Measurements from ENCODE around the gene ALKBH8.
"Not testable (repeated sequence)": the region's sequence is repeated elsewhere in the genome, so short reads cannot be mapped to it uniquely, and the experiment has no call there.

ALKBH8 gene

DNA sequence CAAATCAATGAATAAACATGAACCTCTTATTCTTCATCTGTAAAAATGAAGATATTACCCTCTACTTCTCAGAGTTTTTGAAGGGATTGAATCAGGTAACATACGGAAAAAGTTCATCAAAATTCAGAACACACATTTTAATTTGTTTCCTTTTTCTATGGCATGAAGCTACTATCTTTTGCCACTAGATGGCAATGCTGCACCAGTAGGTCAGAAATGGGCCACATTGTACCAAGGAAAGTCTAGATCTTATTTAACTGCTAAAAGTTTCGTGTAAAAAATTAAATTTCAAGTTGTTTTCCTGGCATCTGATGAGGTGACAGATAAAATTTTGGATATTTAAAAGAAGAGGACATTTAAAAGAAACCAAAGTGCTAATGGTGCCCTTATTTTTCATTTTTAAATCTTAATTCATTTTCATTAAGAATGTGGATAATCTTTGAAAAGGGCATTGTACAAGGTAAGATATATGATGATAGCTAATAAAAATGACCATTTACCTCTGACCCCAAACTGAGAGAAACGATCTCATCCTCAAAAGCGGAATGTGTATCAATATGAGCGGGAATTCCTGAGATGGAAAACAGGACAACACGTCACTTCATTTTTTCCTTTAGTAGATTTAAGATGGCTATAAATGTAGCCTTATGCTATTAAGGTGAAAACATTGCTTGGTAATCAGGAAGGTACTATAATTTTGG is 16.1 kb downstream of the ALKBH8 start:
- POLR2A ChIA-PET: interaction anchor here (0.5 kb wide), 1 partner anchor 763 kb away, joined by 5 read pairs; no protein-coding TSS in a partner anchor
- H3K27ac ChIP-seq (ENCODE audit: insufficient read depth in 1 of 2, low read depth in 1 of 2, low read length in 2 of 2, poor library complexity in 1 of 2, severe bottlenecking in 2 of 2): no peak overlapping the region
- H3K4me1 ChIP-seq (ENCODE audit: control extremely low read depth in 1 of 4, control insufficient read depth in 4 of 4, insufficient read depth in 4 of 4, low read length in 3 of 4): peaks cover 0 to 3% (median 1%) of the 10 kb centered on the region in 4 experiments
- H3K27me3 ChIP-seq (replicated peaks in 2 of 5; ENCODE audit: control insufficient read depth in 4 of 5, insufficient read depth in 5 of 5, low read length in 4 of 5): no peaks in the 10 kb centered on the region
- WGBS (ENCODE audit: insufficient coverage): 43% methylated on average over 1 of the region's 6 CpGs
- H3K36me3 ChIP-seq (ENCODE audit: control insufficient read depth in 4 of 4, insufficient read depth in 4 of 4, low read length in 3 of 4): peaks cover 7 to 26% (median 14%) of the 10 kb centered on the region in 4 experiments
- CTCF ChIA-PET: interaction anchor here (1.1 to 9.8 kb wide), 11 partner anchors 9 to 149 kb away, joined by 3 to 114 read pairs (median 4); partner anchors contain the start of gene ALKBH8
- H3K9me3 ChIP-seq (ENCODE audit: control extremely low read depth in 1 of 5, control insufficient read depth in 4 of 5, insufficient read depth in 2 of 5, low read depth in 1 of 5, low read length in 4 of 5): no peaks in the 10 kb centered on the region
- peak; percentile 37 to 69 (median 60) for DNase-seq
- no peak overlapping the region for H3K4me3 ChIP-seq (ENCODE audit: control insufficient read depth in 1 of 7, extremely low read depth in 1 of 7, insufficient read depth in 4 of 7, low read depth in 2 of 7, low read length in 6 of 7)

DNA sequence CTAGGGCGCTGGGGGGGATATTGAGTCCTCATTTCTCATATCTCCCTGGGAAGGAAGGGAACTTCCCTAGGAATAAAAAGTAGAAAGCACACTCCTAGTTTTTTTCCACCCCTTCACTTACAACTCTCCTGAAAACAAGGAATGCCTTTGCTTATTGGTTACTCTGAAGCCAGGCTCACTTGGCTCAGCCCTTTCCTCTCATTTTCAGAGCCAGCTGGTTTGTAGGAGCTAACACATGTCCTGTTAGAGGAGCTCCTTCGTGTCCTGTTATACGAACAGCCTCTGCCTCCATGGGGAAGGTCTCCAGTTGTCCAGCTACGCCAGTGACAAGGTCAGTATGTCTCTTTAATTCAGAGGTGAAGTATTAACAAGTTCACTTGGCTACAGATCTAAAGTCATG is 17.6 kb downstream of the ALKBH8 start:
- ChIA-PET CTCF (interaction anchor here (0.7 to 9.8 kb wide), 8 partner anchors 10 to 150 kb away, joined by 3 to 114 read pairs (median 6); partner anchors contain the start of gene ALKBH8), POLR2A (no interaction called here)
- H3K4me3 ChIP-seq (ENCODE audit: control insufficient read depth in 1 of 7, extremely low read depth in 1 of 7, insufficient read depth in 4 of 7, low read depth in 2 of 7, low read length in 6 of 7): no peak overlapping the region
- 100% methylated on average over 3 of the region's 4 CpGs for WGBS (ENCODE audit: insufficient coverage)
- no peaks in the 10 kb centered on the region for H3K27me3 ChIP-seq (replicated peaks in 2 of 5; ENCODE audit: control insufficient read depth in 4 of 5, insufficient read depth in 5 of 5, low read length in 4 of 5)
- peaks cover 7 to 26% (median 10%) of the 10 kb centered on the region in 4 experiments for H3K36me3 ChIP-seq (ENCODE audit: control insufficient read depth in 4 of 4, insufficient read depth in 4 of 4, low read length in 3 of 4)
- DNase-seq: no peak
- peaks cover 0 to 3% (median 1%) of the 10 kb centered on the region in 4 experiments for H3K4me1 ChIP-seq (ENCODE audit: control extremely low read depth in 1 of 4, control insufficient read depth in 4 of 4, insufficient read depth in 4 of 4, low read length in 3 of 4)
- H3K9me3 ChIP-seq (ENCODE audit: control extremely low read depth in 1 of 5, control insufficient read depth in 4 of 5, insufficient read depth in 2 of 5, low read depth in 1 of 5, low read length in 4 of 5): no peaks in the 10 kb centered on the region
- no peak overlapping the region for H3K27ac ChIP-seq (ENCODE audit: insufficient read depth in 1 of 2, low read depth in 1 of 2, low read length in 2 of 2, poor library complexity in 1 of 2, severe bottlenecking in 2 of 2)

DNA sequence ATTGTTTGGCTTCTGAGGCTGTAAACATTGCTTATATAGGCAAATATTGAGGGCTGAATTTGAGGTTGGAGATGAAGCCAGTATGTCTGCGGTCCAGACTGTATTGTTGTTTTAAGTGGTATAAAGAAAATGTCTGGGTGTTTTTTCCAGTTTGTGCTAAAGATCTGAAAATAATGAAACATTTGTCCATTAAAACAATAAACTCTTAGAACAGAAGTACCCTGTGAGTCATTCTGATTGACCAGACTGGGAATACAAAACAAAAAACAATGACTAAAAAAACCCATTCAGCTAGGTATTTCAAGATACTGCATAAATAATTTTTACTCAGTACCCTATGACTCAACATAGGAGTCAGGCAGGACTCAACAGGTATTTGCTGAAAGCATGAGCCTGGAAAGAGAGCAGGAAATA is 20.4 kb downstream of the ALKBH8 start:
- no peaks in the 10 kb centered on the region for H3K4me1 ChIP-seq (ENCODE audit: control extremely low read depth in 1 of 4, control insufficient read depth in 4 of 4, insufficient read depth in 4 of 4, low read length in 3 of 4)
- peaks cover 4 to 16% (median 7%) of the 10 kb centered on the region in 4 experiments for H3K36me3 ChIP-seq (ENCODE audit: control insufficient read depth in 4 of 4, insufficient read depth in 4 of 4, low read length in 3 of 4)
- no peaks in the 10 kb centered on the region for H3K9me3 ChIP-seq (ENCODE audit: control extremely low read depth in 1 of 5, control insufficient read depth in 4 of 5, insufficient read depth in 2 of 5, low read depth in 1 of 5, low read length in 4 of 5)
- DNase-seq: no peak
- CTCF ChIA-PET: interaction anchor here (1.7 to 9.8 kb wide), 2 partner anchors 22 to 144 kb away, joined by 4 to 114 read pairs; no protein-coding TSS in a partner anchor
- H3K4me3 ChIP-seq (ENCODE audit: control insufficient read depth in 1 of 7, extremely low read depth in 1 of 7, insufficient read depth in 4 of 7, low read depth in 2 of 7, low read length in 6 of 7): no peak overlapping the region
- no CpG with 5 or more reads among the region's 1 CpG for WGBS (ENCODE audit: insufficient coverage)
- H3K27ac ChIP-seq (ENCODE audit: insufficient read depth in 1 of 2, low read depth in 1 of 2, low read length in 2 of 2, poor library complexity in 1 of 2, severe bottlenecking in 2 of 2): no peak overlapping the region
- POLR2A ChIA-PET: no interaction called here
- H3K27me3 ChIP-seq (replicated peaks in 2 of 5; ENCODE audit: control insufficient read depth in 4 of 5, insufficient read depth in 5 of 5, low read length in 4 of 5): no peaks in the 10 kb centered on the region

- CTCF ChIA-PET: interaction anchor here (1.6 kb wide), 1 partner anchor 9 kb away, joined by 8 read pairs; no protein-coding TSS in a partner anchor
- peaks cover 0 to 24% (median 10%) of the 10 kb centered on the region in 4 experiments for H3K36me3 ChIP-seq (ENCODE audit: control insufficient read depth in 4 of 4, insufficient read depth in 4 of 4, low read length in 3 of 4)
- DNase-seq: no peak
- no peaks in the 10 kb centered on the region for H3K27me3 ChIP-seq (replicated peaks in 2 of 5; ENCODE audit: control insufficient read depth in 4 of 5, insufficient read depth in 5 of 5, low read length in 4 of 5)
- H3K4me3 ChIP-seq (ENCODE audit: control insufficient read depth in 1 of 7, extremely low read depth in 1 of 7, insufficient read depth in 4 of 7, low read depth in 2 of 7, low read length in 6 of 7): no peak overlapping the region
- no peaks in the 10 kb centered on the region for H3K9me3 ChIP-seq (ENCODE audit: control extremely low read depth in 1 of 5, control insufficient read depth in 4 of 5, insufficient read depth in 2 of 5, low read depth in 1 of 5, low read length in 4 of 5)
- WGBS (ENCODE audit: insufficient coverage): 100% methylated on average over 2 of the region's 3 CpGs
- no peaks in the 10 kb centered on the region for H3K4me1 ChIP-seq (ENCODE audit: control extremely low read depth in 1 of 4, control insufficient read depth in 4 of 4, insufficient read depth in 4 of 4, low read length in 3 of 4)
- POLR2A ChIA-PET: no interaction called here
- H3K27ac ChIP-seq (ENCODE audit: insufficient read depth in 1 of 2, low read depth in 1 of 2, low read length in 2 of 2, poor library complexity in 1 of 2, severe bottlenecking in 2 of 2): no peak overlapping the region
Observed at GRCh38 chr11:107538821-107539220, 26.7 kb downstream of the ALKBH8 start.

DNA sequence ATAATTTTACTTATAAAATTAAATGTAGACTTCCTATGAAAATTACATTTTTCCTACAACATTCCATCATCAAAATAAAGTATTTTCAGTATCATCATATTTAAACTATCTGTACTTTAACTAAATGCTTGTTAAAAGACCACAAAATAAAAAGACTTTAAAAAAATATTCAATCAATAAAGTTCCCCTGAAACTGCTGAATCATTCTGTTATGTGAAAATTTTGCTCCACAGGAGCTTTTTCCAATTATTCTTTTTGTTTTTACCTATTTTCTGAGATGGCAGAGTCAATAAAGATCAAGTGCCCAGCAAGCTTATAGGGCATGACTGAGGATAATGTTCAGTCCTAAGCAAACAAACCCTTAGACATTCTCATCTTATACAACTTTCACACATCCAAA is 27.3 kb downstream of the ALKBH8 start:
- CTCF ChIA-PET: interaction anchor here (0.6 to 1.6 kb wide), 2 partner anchors 9 to 25 kb away, joined by 3 to 8 read pairs; no protein-coding TSS in a partner anchor

GRCh38 chr11:107537155-107537554 is 28.4 kb downstream of the ALKBH8 start:
- H3K4me3 ChIP-seq (ENCODE audit: control insufficient read depth in 1 of 7, extremely low read depth in 1 of 7, insufficient read depth in 4 of 7, low read depth in 2 of 7, low read length in 6 of 7); DNase-seq; H3K4me1 ChIP-seq (ENCODE audit: control extremely low read depth in 1 of 4, control insufficient read depth in 4 of 4, insufficient read depth in 4 of 4, low read length in 3 of 4); H3K9me3 ChIP-seq (ENCODE audit: control extremely low read depth in 1 of 5, control insufficient read depth in 4 of 5, insufficient read depth in 2 of 5, low read depth in 1 of 5, low read length in 4 of 5); H3K27me3 ChIP-seq (replicated peaks in 2 of 5; ENCODE audit: control insufficient read depth in 4 of 5, insufficient read depth in 5 of 5, low read length in 4 of 5); H3K27ac ChIP-seq (ENCODE audit: insufficient read depth in 1 of 2, low read depth in 1 of 2, low read length in 2 of 2, poor library complexity in 1 of 2, severe bottlenecking in 2 of 2); CTCF ChIA-PET; POLR2A ChIA-PET: not testable (repeated sequence)
- peaks cover 0 to 24% (median 11%) of the 10 kb centered on the region in 4 experiments for H3K36me3 ChIP-seq (ENCODE audit: control insufficient read depth in 4 of 4, insufficient read depth in 4 of 4, low read length in 3 of 4)

More for the DNA sequence above, 27.3 kb downstream of the ALKBH8 start:
- Histone ChIP-seq H3K36me3 (ENCODE audit: control insufficient read depth in 4 of 4, insufficient read depth in 4 of 4, low read length in 3 of 4) (peaks cover 0 to 24% (median 10%) of the 10 kb centered on the region in 4 experiments), H3K4me3 (ENCODE audit: control insufficient read depth in 1 of 7, extremely low read depth in 1 of 7, insufficient read depth in 4 of 7, low read depth in 2 of 7, low read length in 6 of 7) (no peak overlapping the region), H3K27me3 (replicated peaks in 2 of 5; ENCODE audit: control insufficient read depth in 4 of 5, insufficient read depth in 5 of 5, low read length in 4 of 5) (no peaks in the 10 kb centered on the region), H3K9me3 (ENCODE audit: control extremely low read depth in 1 of 5, control insufficient read depth in 4 of 5, insufficient read depth in 2 of 5, low read depth in 1 of 5, low read length in 4 of 5) (no peaks in the 10 kb centered on the region), H3K4me1 (ENCODE audit: control extremely low read depth in 1 of 4, control insufficient read depth in 4 of 4, insufficient read depth in 4 of 4, low read length in 3 of 4) (no peaks in the 10 kb centered on the region), H3K27ac (ENCODE audit: insufficient read depth in 1 of 2, low read depth in 1 of 2, low read length in 2 of 2, poor library complexity in 1 of 2, severe bottlenecking in 2 of 2) (no peak overlapping the region)
- DNase-seq: no peak
- POLR2A ChIA-PET: no interaction called here

DNA sequence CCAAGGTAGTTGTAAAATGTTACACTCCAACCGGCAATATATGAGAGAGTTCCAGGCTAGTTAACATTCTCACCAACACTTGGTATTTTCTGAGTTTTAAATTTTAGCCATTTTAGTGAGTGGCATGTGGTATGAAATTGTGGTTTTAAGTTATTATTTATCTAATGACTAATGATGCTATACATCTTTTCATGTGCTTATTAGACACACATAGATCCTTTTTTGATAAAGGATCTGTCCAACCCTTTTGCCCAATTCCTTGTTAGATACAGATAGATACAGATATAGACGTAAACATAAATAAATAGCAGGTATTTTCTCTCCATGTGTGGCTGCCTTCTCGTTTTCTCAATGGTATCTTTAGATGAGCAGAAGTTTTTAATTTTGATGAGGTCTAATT is 39.3 kb downstream of the ALKBH8 start:
- no CpG with 5 or more reads among the region's 3 CpGs for WGBS (ENCODE audit: insufficient coverage)
- no peaks in the 10 kb centered on the region for H3K27me3 ChIP-seq (replicated peaks in 2 of 5; ENCODE audit: control insufficient read depth in 4 of 5, insufficient read depth in 5 of 5, low read length in 4 of 5)
- H3K9me3 ChIP-seq (ENCODE audit: control extremely low read depth in 1 of 5, control insufficient read depth in 4 of 5, insufficient read depth in 2 of 5, low read depth in 1 of 5, low read length in 4 of 5): peaks cover 0 to 6% (median 0%) of the 10 kb centered on the region in 5 experiments
- H3K4me1 ChIP-seq (ENCODE audit: control extremely low read depth in 1 of 4, control insufficient read depth in 4 of 4, insufficient read depth in 4 of 4, low read length in 3 of 4): no peaks in the 10 kb centered on the region
- peaks cover 7 to 17% (median 10%) of the 10 kb centered on the region in 4 experiments for H3K36me3 ChIP-seq (ENCODE audit: control insufficient read depth in 4 of 4, insufficient read depth in 4 of 4, low read length in 3 of 4)
- no peak overlapping the region for H3K27ac ChIP-seq (ENCODE audit: insufficient read depth in 1 of 2, low read depth in 1 of 2, low read length in 2 of 2, poor library complexity in 1 of 2, severe bottlenecking in 2 of 2)
- no peak for DNase-seq
- no peak overlapping the region for H3K4me3 ChIP-seq (ENCODE audit: control insufficient read depth in 1 of 7, extremely low read depth in 1 of 7, insufficient read depth in 4 of 7, low read depth in 2 of 7, low read length in 6 of 7)
- ChIA-PET POLR2A (no interaction called here), CTCF (interaction anchor here (0.7 kb wide), 1 partner anchor 67 kb away, joined by 3 read pairs; no protein-coding TSS in a partner anchor)
